ENCODE results near the gene PTPRD.

PTPRD gene

GRCh38 chr9:8613346-8613825 is 1999.4 kb downstream of the PTPRD start:
- Histone ChIP-seq H3K9ac (ENCODE audit: low read depth, low read length) (no peak overlapping the region), H3K4me3 (ENCODE audit: low read depth, low read length) (no peak overlapping the region), H3K9me3 (ENCODE audit: control insufficient read depth, insufficient read depth, low read length) (no peaks in the 10 kb centered on the region), H3K27me3 (ENCODE audit: control insufficient read depth, insufficient read depth, low read length) (no peaks in the 10 kb centered on the region), H3K4me1 (ENCODE audit: control insufficient read depth, insufficient read depth, low read length) (peaks cover 9% of the 10 kb centered on the region), H3K36me3 (ENCODE audit: control insufficient read depth, insufficient read depth, low read length) (no peaks in the 10 kb centered on the region)

GRCh38 chr9:8611153-8611552 is 2001.6 kb downstream of the PTPRD start:
- Histone ChIP-seq H3K4me3 (ENCODE audit: low read depth, low read length) (no peak overlapping the region), H3K9ac (ENCODE audit: low read depth, low read length) (no peak overlapping the region), H3K36me3 (ENCODE audit: control insufficient read depth, insufficient read depth, low read length) (no peaks in the 10 kb centered on the region), H3K4me1 (ENCODE audit: control insufficient read depth, insufficient read depth, low read length) (peaks cover 9% of the 10 kb centered on the region), H3K9me3 (ENCODE audit: control insufficient read depth, insufficient read depth, low read length) (no peaks in the 10 kb centered on the region), H3K27me3 (ENCODE audit: control insufficient read depth, insufficient read depth, low read length) (no peaks in the 10 kb centered on the region)

GRCh38 chr9:8610256-8610655 is 2002.5 kb downstream of the PTPRD start:
- no peak overlapping the region for H3K9ac ChIP-seq (ENCODE audit: low read depth, low read length)
- H3K27me3 ChIP-seq (ENCODE audit: control insufficient read depth, insufficient read depth, low read length), result no peaks in the 10 kb centered on the region
- no peaks in the 10 kb centered on the region for H3K9me3 ChIP-seq (ENCODE audit: control insufficient read depth, insufficient read depth, low read length)
- H3K36me3 ChIP-seq (ENCODE audit: control insufficient read depth, insufficient read depth, low read length), result no peaks in the 10 kb centered on the region
- H3K4me3 ChIP-seq (ENCODE audit: low read depth, low read length), result no peak overlapping the region
- H3K4me1 ChIP-seq (ENCODE audit: control insufficient read depth, insufficient read depth, low read length), result peaks cover 9% of the 10 kb centered on the region

DNA sequence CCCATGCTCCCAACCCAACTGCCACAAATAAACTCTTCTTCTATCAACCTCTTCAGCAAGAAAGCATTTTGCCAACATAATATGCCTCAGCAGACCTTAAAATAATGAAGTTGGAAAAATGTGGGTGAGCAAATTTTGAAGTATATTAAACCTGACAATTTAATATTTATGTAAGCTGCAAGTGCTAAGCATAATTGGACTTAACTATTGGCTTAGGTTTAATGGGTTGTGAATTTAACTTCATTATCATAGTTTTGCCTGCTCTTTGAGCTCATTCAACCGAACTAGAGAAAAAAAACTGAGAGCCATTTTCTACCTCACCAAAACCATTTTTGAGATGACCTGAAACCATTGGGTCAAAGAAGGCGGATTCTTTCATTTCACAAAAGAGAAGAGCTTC is 2007.7 kb downstream of the PTPRD start:
- no peak overlapping the region for H3K4me3 ChIP-seq (ENCODE audit: low read depth, low read length)
- H3K9me3 ChIP-seq (ENCODE audit: control insufficient read depth, insufficient read depth, low read length), result no peaks in the 10 kb centered on the region
- no peaks in the 10 kb centered on the region for H3K36me3 ChIP-seq (ENCODE audit: control insufficient read depth, insufficient read depth, low read length)
- H3K27me3 ChIP-seq (ENCODE audit: control insufficient read depth, insufficient read depth, low read length), result no peaks in the 10 kb centered on the region
- H3K4me1 ChIP-seq (ENCODE audit: control insufficient read depth, insufficient read depth, low read length), result no peaks in the 10 kb centered on the region
- no peak overlapping the region for H3K9ac ChIP-seq (ENCODE audit: low read depth, low read length)

DNA sequence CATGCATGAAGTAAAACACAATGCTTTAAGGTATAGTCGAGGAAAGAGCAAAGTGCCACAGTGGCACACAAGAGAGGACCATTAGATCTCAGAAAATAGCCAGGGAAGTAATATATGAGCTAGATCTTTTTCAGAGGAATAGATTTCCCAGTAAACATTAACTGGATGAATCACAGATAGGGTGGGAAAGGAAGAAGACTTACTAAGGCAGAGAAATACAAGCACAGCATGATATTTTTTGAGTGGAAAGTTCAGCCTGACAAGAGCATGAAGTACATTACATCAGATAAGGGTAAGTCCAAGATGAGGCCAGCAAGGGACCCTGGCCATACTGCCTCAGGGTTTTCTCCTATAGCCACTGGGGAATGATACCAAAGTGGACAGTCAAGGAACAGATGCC is 2008.6 kb downstream of the PTPRD start:
- H3K36me3 ChIP-seq (ENCODE audit: control insufficient read depth, insufficient read depth, low read length), result no peaks in the 10 kb centered on the region
- no peaks in the 10 kb centered on the region for H3K4me1 ChIP-seq (ENCODE audit: control insufficient read depth, insufficient read depth, low read length)
- H3K9ac ChIP-seq (ENCODE audit: low read depth, low read length), result no peak overlapping the region
- H3K27me3 ChIP-seq (ENCODE audit: control insufficient read depth, insufficient read depth, low read length), result no peaks in the 10 kb centered on the region
- no peak overlapping the region for H3K4me3 ChIP-seq (ENCODE audit: low read depth, low read length)
- no peaks in the 10 kb centered on the region for H3K9me3 ChIP-seq (ENCODE audit: control insufficient read depth, insufficient read depth, low read length)

- no peaks in the 10 kb centered on the region for H3K4me1 ChIP-seq (ENCODE audit: control insufficient read depth, insufficient read depth, low read length)
- H3K27me3 ChIP-seq (ENCODE audit: control insufficient read depth, insufficient read depth, low read length), result no peaks in the 10 kb centered on the region
- no peaks in the 10 kb centered on the region for H3K36me3 ChIP-seq (ENCODE audit: control insufficient read depth, insufficient read depth, low read length)
- H3K9ac ChIP-seq (ENCODE audit: low read depth, low read length), result no peak overlapping the region
- no peak overlapping the region for H3K4me3 ChIP-seq (ENCODE audit: low read depth, low read length)
- no peaks in the 10 kb centered on the region for H3K9me3 ChIP-seq (ENCODE audit: control insufficient read depth, insufficient read depth, low read length)
Measured at GRCh38 chr9:8600914-8601680, 2011.7 kb downstream of the PTPRD start.

- no peak overlapping the region for H3K4me3 ChIP-seq (ENCODE audit: low read depth, low read length)
- no peaks in the 10 kb centered on the region for H3K9me3 ChIP-seq (ENCODE audit: control insufficient read depth, insufficient read depth, low read length)
- H3K9ac ChIP-seq (ENCODE audit: low read depth, low read length), result no peak overlapping the region
- no peaks in the 10 kb centered on the region for H3K4me1 ChIP-seq (ENCODE audit: control insufficient read depth, insufficient read depth, low read length)
- H3K27me3 ChIP-seq (ENCODE audit: control insufficient read depth, insufficient read depth, low read length), result no peaks in the 10 kb centered on the region
- no peaks in the 10 kb centered on the region for H3K36me3 ChIP-seq (ENCODE audit: control insufficient read depth, insufficient read depth, low read length)
Measured at GRCh38 chr9:8599937-8600336, 2012.9 kb downstream of the PTPRD start.

DNA sequence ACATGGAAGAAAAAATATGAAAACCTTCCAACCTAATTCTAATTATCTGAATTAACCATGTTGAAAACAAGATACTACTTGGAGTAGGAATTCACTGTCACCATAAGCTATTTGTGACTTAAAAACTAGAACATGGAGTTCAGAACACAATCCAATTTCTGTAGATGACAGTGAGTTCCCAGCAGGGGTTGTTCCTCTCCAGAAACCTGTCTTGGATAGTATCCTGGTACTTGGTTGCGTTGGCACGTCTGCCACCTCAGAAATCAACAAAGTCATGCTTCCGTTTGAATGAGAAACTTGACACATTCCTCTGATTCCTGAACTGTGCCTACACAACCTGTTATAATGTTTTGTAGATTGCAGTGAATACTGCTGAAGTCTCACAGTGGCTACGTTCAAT is 2023.3 kb downstream of the PTPRD start:
- no peaks in the 10 kb centered on the region for H3K9me3 ChIP-seq (ENCODE audit: control insufficient read depth, insufficient read depth, low read length)
- no peaks in the 10 kb centered on the region for H3K4me1 ChIP-seq (ENCODE audit: control insufficient read depth, insufficient read depth, low read length)
- H3K36me3 ChIP-seq (ENCODE audit: control insufficient read depth, insufficient read depth, low read length), result no peaks in the 10 kb centered on the region
- no peak overlapping the region for H3K9ac ChIP-seq (ENCODE audit: low read depth, low read length)
- H3K27me3 ChIP-seq (ENCODE audit: control insufficient read depth, insufficient read depth, low read length), result no peaks in the 10 kb centered on the region
- H3K4me3 ChIP-seq (ENCODE audit: low read depth, low read length), result no peak overlapping the region

- H3K36me3 ChIP-seq (ENCODE audit: control insufficient read depth, insufficient read depth, low read length), result no peaks in the 10 kb centered on the region
- H3K9me3 ChIP-seq (ENCODE audit: control insufficient read depth, insufficient read depth, low read length), result no peaks in the 10 kb centered on the region
- no peaks in the 10 kb centered on the region for H3K27me3 ChIP-seq (ENCODE audit: control insufficient read depth, insufficient read depth, low read length)
- H3K9ac ChIP-seq (ENCODE audit: low read depth, low read length), result no peak overlapping the region
- H3K4me1 ChIP-seq (ENCODE audit: control insufficient read depth, insufficient read depth, low read length), result no peaks in the 10 kb centered on the region
- H3K4me3 ChIP-seq (ENCODE audit: low read depth, low read length), result no peak overlapping the region
Measured at GRCh38 chr9:8585036-8585435, 2027.8 kb downstream of the PTPRD start.

DNA sequence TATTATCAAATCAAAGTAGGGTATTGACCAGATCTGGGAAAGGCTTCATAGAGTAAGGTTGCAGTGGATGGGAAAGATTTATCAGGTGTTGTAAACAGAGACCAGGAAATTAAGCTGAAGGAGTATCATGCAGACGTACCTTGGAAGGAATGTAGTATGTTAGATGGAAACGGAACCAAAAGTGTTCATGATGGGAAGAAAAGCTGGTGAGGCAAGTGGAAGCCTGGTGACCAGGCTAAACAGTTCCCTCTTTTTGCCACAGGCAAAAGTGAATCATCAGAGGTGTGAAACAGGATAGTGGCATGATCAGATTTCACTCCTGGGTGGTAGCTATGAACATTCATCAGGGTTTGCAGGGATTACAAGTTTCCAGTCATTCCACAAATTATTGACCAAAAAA is 2033.1 kb downstream of the PTPRD start:
- no peak overlapping the region for H3K9ac ChIP-seq (ENCODE audit: low read depth, low read length)
- no peaks in the 10 kb centered on the region for H3K27me3 ChIP-seq (ENCODE audit: control insufficient read depth, insufficient read depth, low read length)
- H3K36me3 ChIP-seq (ENCODE audit: control insufficient read depth, insufficient read depth, low read length), result no peaks in the 10 kb centered on the region
- no peak overlapping the region for H3K4me3 ChIP-seq (ENCODE audit: low read depth, low read length)
- H3K4me1 ChIP-seq (ENCODE audit: control insufficient read depth, insufficient read depth, low read length), result no peaks in the 10 kb centered on the region
- H3K9me3 ChIP-seq (ENCODE audit: control insufficient read depth, insufficient read depth, low read length), result no peaks in the 10 kb centered on the region

GRCh38 chr9:8576741-8577140 is 2036.1 kb downstream of the PTPRD start:
- Histone ChIP-seq H3K27me3 (ENCODE audit: control insufficient read depth, insufficient read depth, low read length) (no peaks in the 10 kb centered on the region), H3K4me3 (ENCODE audit: low read depth, low read length) (no peak overlapping the region), H3K9me3 (ENCODE audit: control insufficient read depth, insufficient read depth, low read length) (no peaks in the 10 kb centered on the region), H3K4me1 (ENCODE audit: control insufficient read depth, insufficient read depth, low read length) (no peaks in the 10 kb centered on the region), H3K36me3 (ENCODE audit: control insufficient read depth, insufficient read depth, low read length) (no peaks in the 10 kb centered on the region), H3K9ac (ENCODE audit: low read depth, low read length) (no peak overlapping the region)

DNA sequence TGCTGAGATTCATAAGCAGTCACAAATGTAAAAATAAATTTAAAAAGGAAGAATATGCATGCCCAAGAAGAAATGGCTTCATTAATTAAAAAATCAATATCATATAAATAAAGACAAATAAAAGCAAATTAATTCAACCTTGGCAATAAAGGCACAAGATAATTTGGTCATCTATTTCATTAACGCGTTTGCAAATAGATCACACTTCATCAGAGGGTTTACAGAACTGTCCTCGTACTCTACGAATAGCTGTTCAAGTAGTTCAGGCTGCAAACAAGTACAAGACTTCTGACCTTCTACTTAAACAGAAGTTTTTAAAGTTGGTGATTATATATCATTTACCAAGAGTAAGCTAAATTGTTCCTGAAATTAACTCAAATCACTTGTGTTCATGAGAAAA is 2038.0 kb downstream of the PTPRD start:
- Histone ChIP-seq H3K9me3 (ENCODE audit: control insufficient read depth, insufficient read depth, low read length) (no peaks in the 10 kb centered on the region), H3K4me3 (ENCODE audit: low read depth, low read length) (no peak overlapping the region), H3K4me1 (ENCODE audit: control insufficient read depth, insufficient read depth, low read length) (no peaks in the 10 kb centered on the region), H3K9ac (ENCODE audit: low read depth, low read length) (no peak overlapping the region), H3K36me3 (ENCODE audit: control insufficient read depth, insufficient read depth, low read length) (no peaks in the 10 kb centered on the region), H3K27me3 (ENCODE audit: control insufficient read depth, insufficient read depth, low read length) (no peaks in the 10 kb centered on the region)
